HFF-Myc (cell line): ENCODE measurements around the gene SIGLEC1.

Source experiments
- DNase-seq: peaks from one replicate; pipeline ENCODE4 v3.0.0-alpha.2; 2011; ENCODE audit warnings: low read depth; ENCODE audit errors: extremely low read depth
- H3K4me3 ChIP-seq: replicated peaks from 2 replicates; pipeline ENCODE4 v1.5.1; 2011; ENCODE audit warnings: low read depth, mild to moderate bottlenecking, control low read depth, low read length
- CTCF ChIP-seq: IDR thresholded peaks from 2 replicates; pipeline ENCODE4 v1.5.1; 2012; ENCODE audit warnings: mild to moderate bottlenecking, low read depth, low read length, control low read depth; ENCODE audit errors: missing control alignments

SIGLEC1 gene

GRCh38 chr20:3755814-3756480, 43.5 kb upstream of the SIGLEC1 start:
- H3K4me3 ChIP-seq: no peak overlapping the region
- DNase-seq: no peak
- no peak for TF ChIP-seq CTCF

DNA sequence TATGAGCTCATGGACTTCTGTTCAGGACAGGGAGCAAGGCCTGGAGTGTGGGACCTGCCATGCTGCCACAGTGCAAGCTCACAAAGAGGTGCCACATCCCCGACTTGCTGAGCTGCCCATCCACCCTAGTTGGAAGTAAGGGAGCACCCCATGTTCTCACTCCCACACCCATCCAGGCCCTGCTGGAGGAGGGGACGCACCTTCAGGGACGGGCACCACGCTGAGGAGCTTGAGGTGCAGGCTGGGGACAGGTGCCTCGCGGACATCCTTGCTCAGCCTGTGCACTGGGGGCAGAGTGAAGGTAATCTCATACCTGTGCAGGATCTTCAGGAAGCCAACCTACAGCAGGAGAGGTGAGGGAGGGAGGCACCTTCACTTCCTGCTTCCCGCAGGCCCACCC, 42.9 kb upstream of the SIGLEC1 start:
- H3K4me3 ChIP-seq: no peak overlapping the region
- no peak for TF ChIP-seq CTCF
- DNase-seq: no peak

GRCh38 chr20:3754276-3754630, 41.9 kb upstream of the SIGLEC1 start:
- TF ChIP-seq CTCF: no peak
- no peak for DNase-seq
- H3K4me3 ChIP-seq: no peak overlapping the region

- DNase-seq: no peak
- H3K4me3 ChIP-seq: no peak overlapping the region
- no peak for TF ChIP-seq CTCF
These were observed 41.3 kb upstream of the SIGLEC1 start for GRCh38 chr20:3753501-3754275.

DNA sequence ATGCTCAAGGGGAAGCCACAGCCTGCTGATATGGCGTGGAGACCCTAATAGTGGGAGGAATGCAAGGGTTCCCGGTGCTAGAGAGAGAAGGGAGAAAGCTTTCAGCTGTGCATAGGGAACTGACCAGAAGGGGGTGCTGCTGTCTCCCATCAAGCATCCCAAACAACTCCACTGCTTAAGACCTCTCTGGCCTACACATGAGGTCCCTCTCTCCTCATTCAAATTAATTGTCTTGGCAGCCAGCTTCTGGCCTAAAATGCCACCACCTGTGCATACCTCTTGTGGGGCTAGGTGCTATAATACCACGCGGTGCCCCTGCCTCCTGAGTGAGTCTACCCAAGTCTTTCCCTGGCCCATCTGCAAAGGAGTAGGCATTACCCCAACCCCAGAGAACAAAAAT, 40.7 kb upstream of the SIGLEC1 start:
- DNase-seq: no peak
- peak; percentile 83 for TF ChIP-seq CTCF
- no peak overlapping the region for H3K4me3 ChIP-seq

GRCh38 chr20:3752386-3752759, 40.0 kb upstream of the SIGLEC1 start:
- no peak for TF ChIP-seq CTCF
- DNase-seq: no peak
- H3K4me3 ChIP-seq: no peak overlapping the region
